ENCODE measurements around the gene NRF1. TPM values are rescaled to one million over a fixed set of nuclear protein-coding genes. Genes with fewer than 3 reads are reported as not detected.

NRF1 gene
- total RNA-seq, 2 experiments from 2014 or later: 25.9 to 28.7 TPM

Small RNA genes within 50 kb of the gene (microRNA-seq; reads per million reads assigned to microRNA genes)
- gene MIR182 (ENCODE audit: borderline microRNAs expressed, borderline replicate concordance) (23.4 reads per million, percentile 52 among the genes with 10 or more reads in this experiment), gene MIR183 (ENCODE audit: borderline microRNAs expressed, borderline replicate concordance) (5.1 reads per million, percentile 27 among the genes with 10 or more reads in this experiment), gene MIR96 (ENCODE audit: borderline microRNAs expressed, borderline replicate concordance) (2.7 reads per million, percentile 13 among the genes with 10 or more reads in this experiment)

Other genes with a start within 250 kb of the NRF1 start
- gene STRIP2, start 177.3 kb upstream of the NRF1 start, total RNA-seq: 10 to 100 TPM; 10.7 to 12.1 TPM
- 1 to 10 TPM; 1.7 to 2.2 TPM for gene SMKR1, start 109.2 kb upstream of the NRF1 start, total RNA-seq

Data from activated CD4-positive, alpha-beta T cell treated with anti-CD3 and anti-CD28 coated beads, Interleukin-2, amount 10 ng/mL, durations not matched to agents 7 days and 5 days (primary cell).